ENCODE data around the gene PCSK6.

The PCSK6 gene

DNA sequence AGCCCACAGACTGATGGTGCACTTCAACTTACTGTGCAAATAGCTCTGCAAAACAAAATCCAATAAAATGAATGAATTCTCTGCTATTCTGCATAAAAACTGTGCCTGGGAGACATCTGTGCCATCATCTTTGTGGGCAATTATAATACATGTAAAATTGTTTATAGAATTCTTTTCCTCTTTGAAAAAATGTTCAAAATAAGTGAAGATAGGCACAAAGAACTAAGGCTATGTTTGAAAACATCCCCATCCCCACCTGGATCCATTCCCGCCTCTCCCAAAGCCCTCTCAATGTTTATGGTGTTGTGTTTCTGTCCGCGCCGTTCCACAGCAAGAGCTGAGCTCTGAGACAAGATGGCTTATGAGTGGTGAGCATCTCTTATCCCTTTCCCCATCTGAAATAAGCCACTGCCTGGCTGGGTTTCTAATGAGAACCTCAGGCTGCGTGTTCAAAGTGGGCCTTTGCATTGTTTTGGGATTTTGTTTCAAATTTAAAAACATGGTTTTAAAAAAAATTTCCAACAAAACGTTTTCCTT is 172.1 kb downstream of the PCSK6 start:
- no peak for ATAC-seq
- TF ChIP-seq, protein P1, sequence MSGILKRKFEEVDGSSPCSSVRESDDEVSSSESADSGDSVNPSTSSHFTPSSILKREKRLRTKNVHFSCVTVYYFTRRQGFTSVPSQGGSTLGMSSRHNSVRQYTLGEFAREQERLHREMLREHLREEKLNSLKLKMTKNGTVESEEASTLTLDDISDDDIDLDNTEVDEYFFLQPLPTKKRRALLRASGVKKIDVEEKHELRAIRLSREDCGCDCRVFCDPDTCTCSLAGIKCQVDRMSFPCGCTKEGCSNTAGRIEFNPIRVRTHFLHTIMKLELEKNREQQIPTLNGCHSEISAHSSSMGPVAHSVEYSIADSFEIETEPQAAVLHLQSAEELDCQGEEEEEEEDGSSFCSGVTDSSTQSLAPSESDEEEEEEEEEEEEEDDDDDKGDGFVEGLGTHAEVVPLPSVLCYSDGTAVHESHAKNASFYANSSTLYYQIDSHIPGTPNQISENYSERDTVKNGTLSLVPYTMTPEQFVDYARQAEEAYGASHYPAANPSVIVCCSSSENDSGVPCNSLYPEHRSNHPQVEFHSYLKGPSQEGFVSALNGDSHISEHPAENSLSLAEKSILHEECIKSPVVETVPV (CRISPR knock-in tag; IDR thresholded peaks at IDR 0.05) = no peak
- TF ChIP-seq ARNTL (CRISPR knock-in tag; IDR thresholded peaks at IDR 0.05; ENCODE audit: borderline replicate concordance, low read depth) = no peak
- TF ChIP-seq TCF4 (CRISPR knock-in tag; IDR thresholded peaks at IDR 0.05; ENCODE audit: borderline replicate concordance) = no peak
- no peak for TF ChIP-seq ZNF8 (CRISPR knock-in tag; IDR thresholded peaks at IDR 0.05)

DNA sequence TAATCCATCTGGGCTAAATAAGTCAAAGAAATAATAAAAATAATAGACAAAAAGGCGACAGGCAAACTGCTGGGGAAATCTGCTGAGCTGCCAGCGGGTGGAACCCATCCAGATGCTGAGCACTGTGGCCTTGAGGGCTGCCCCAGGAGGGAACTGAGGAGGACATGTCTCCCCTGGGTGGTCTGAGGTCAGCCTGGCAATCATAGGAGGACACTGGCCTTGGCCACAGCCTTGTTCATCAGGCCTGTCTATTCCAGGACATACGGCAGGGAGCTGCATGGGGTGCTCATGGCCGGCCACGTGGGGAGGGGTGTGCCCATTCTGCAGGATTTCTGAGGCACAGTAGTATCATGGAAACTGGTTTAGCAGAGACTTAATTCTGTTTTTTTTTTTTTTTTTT is 173.0 kb downstream of the PCSK6 start:
- no peak for ATAC-seq
- no peak for TF ChIP-seq PPARA (CRISPR knock-in tag; IDR thresholded peaks at IDR 0.05; ENCODE audit: borderline replicate concordance)

DNA sequence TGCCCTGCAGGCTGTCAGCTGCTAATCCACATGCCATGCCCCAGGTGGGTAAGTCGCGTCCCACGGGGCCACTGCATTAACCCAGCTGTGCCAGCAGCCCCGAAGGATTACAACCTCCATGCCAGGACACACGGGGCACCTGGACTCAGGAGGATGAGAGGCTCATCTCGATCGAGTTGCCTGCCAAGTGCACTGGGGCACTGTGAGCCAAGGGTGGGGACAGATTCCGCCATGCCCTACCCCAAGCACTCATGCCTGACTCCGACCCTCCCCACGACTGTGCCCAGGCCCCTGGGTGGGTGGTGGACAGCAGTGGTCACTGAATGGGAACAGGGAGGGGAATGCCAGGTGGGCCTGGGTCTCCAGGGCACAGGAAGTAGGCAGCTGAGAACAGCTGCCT is 173.8 kb downstream of the PCSK6 start:
- TF ChIP-seq GLIS3 (CRISPR knock-in tag; IDR thresholded peaks at IDR 0.05) (no peak), ARNTL (CRISPR knock-in tag; IDR thresholded peaks at IDR 0.05; ENCODE audit: borderline replicate concordance, low read depth) (no peak), TCF4 (CRISPR knock-in tag; IDR thresholded peaks at IDR 0.05; ENCODE audit: borderline replicate concordance) (no peak), TOX (CRISPR knock-in tag; IDR thresholded peaks at IDR 0.05; ENCODE audit: borderline replicate concordance) (no peak), CSDC2 (CRISPR knock-in tag; IDR thresholded peaks at IDR 0.05) (no peak), ZFP30 (CRISPR knock-in tag; IDR thresholded peaks at IDR 0.05) (no peak), RARB (CRISPR knock-in tag; IDR thresholded peaks at IDR 0.05) (no peak), ZNF8 (CRISPR knock-in tag; IDR thresholded peaks at IDR 0.05) (no peak), ISL1 (CRISPR knock-in tag; IDR thresholded peaks at IDR 0.05) (no peak), ESRRG (CRISPR knock-in tag; IDR thresholded peaks at IDR 0.05) (no peak), BACH2 (CRISPR knock-in tag; IDR thresholded peaks at IDR 0.05; ENCODE audit: borderline replicate concordance) (no peak), ZNF565 (CRISPR knock-in tag; conservative IDR thresholded peaks at IDR 0.05; ENCODE audit: low read depth) (no peak), ZFP3 (CRISPR knock-in tag; IDR thresholded peaks at IDR 0.05) (no peak), ZC3H10 (CRISPR knock-in tag; IDR thresholded peaks at IDR 0.05) (no peak)
- TF ChIP-seq, protein P2, sequence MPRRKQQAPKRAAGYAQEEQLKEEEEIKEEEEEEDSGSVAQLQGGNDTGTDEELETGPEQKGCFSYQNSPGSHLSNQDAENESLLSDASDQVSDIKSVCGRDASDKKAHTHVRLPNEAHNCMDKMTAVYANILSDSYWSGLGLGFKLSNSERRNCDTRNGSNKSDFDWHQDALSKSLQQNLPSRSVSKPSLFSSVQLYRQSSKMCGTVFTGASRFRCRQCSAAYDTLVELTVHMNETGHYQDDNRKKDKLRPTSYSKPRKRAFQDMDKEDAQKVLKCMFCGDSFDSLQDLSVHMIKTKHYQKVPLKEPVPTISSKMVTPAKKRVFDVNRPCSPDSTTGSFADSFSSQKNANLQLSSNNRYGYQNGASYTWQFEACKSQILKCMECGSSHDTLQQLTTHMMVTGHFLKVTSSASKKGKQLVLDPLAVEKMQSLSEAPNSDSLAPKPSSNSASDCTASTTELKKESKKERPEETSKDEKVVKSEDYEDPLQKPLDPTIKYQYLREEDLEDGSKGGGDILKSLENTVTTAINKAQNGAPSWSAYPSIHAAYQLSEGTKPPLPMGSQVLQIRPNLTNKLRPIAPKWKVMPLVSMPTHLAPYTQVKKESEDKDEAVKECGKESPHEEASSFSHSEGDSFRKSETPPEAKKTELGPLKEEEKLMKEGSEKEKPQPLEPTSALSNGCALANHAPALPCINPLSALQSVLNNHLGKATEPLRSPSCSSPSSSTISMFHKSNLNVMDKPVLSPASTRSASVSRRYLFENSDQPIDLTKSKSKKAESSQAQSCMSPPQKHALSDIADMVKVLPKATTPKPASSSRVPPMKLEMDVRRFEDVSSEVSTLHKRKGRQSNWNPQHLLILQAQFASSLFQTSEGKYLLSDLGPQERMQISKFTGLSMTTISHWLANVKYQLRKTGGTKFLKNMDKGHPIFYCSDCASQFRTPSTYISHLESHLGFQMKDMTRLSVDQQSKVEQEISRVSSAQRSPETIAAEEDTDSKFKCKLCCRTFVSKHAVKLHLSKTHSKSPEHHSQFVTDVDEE (CRISPR knock-in tag; IDR thresholded peaks at IDR 0.05) = no peak
- TF ChIP-seq, protein P3, sequence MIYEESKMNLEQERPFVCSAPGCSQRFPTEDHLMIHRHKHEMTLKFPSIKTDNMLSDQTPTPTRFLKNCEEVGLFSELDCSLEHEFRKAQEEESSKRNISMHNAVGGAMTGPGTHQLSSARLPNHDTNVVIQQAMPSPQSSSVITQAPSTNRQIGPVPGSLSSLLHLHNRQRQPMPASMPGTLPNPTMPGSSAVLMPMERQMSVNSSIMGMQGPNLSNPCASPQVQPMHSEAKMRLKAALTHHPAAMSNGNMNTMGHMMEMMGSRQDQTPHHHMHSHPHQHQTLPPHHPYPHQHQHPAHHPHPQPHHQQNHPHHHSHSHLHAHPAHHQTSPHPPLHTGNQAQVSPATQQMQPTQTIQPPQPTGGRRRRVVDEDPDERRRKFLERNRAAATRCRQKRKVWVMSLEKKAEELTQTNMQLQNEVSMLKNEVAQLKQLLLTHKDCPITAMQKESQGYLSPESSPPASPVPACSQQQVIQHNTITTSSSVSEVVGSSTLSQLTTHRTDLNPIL (CRISPR knock-in tag; IDR thresholded peaks at IDR 0.05; ENCODE audit: low read depth) = no peak
- TF ChIP-seq, protein P4, sequence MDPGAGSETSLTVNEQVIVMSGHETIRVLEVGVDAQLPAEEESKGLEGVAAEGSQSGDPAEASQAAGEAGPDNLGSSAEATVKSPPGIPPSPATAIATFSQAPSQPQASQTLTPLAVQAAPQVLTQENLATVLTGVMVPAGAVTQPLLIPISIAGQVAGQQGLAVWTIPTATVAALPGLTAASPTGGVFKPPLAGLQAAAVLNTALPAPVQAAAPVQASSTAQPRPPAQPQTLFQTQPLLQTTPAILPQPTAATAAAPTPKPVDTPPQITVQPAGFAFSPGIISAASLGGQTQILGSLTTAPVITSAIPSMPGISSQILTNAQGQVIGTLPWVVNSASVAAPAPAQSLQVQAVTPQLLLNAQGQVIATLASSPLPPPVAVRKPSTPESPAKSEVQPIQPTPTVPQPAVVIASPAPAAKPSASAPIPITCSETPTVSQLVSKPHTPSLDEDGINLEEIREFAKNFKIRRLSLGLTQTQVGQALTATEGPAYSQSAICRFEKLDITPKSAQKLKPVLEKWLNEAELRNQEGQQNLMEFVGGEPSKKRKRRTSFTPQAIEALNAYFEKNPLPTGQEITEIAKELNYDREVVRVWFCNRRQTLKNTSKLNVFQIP (CRISPR knock-in tag; IDR thresholded peaks at IDR 0.05; ENCODE audit: borderline replicate concordance, low read depth) = no peak
- TF ChIP-seq, protein P1 (CRISPR knock-in tag; IDR thresholded peaks at IDR 0.05) = no peak
- no peak for ATAC-seq

Data from SK-N-SH treated with all-trans-retinoic acid at 6 μM for 48 hours (cell line).